ENCODE results near the gene SIN3B.

The SIN3B gene

GRCh38 chr19:16902545-16902944 lies 73.3 kb downstream of the SIN3B start:
- no peak for TF ChIP-seq NFIC (IDR thresholded peaks at IDR 0.05)
- no peak for TF ChIP-seq RAD21 (IDR thresholded peaks at IDR 0.05; ENCODE audit: low read depth)
- TF ChIP-seq EGR1 (IDR thresholded peaks at IDR 0.05), result no peak
- no peak for TF ChIP-seq CREB1 (IDR thresholded peaks at IDR 0.05; ENCODE audit: low read depth)
- TF ChIP-seq EP300 (IDR thresholded peaks at IDR 0.05; ENCODE audit: borderline replicate concordance), result no peak
- no peak for TF ChIP-seq FOXM1 (IDR thresholded peaks at IDR 0.05; ENCODE audit: borderline replicate concordance, low read depth)
- no peak for TF ChIP-seq ZBTB7A (IDR thresholded peaks at IDR 0.05; ENCODE audit: low read depth)
- TF ChIP-seq TCF12 (IDR thresholded peaks at IDR 0.05; ENCODE audit: low read depth), result no peak
- TF ChIP-seq YY1 (IDR thresholded peaks at IDR 0.05; ENCODE audit: low read depth), result no peak
- TF ChIP-seq CEBPB (IDR thresholded peaks at IDR 0.05), result no peak
- TF ChIP-seq REST (IDR thresholded peaks at IDR 0.05; ENCODE audit: low read depth), result no peak
- no peak for TF ChIP-seq TEAD4 (IDR thresholded peaks at IDR 0.05)

- TF ChIP-seq, protein P1, sequence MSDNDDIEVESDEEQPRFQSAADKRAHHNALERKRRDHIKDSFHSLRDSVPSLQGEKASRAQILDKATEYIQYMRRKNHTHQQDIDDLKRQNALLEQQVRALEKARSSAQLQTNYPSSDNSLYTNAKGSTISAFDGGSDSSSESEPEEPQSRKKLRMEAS (IDR thresholded peaks at IDR 0.05), result no peak
- TF ChIP-seq RAD21 (IDR thresholded peaks at IDR 0.05; ENCODE audit: low read depth), result no peak
- TF ChIP-seq USF1 (IDR thresholded peaks at IDR 0.05), result no peak
- no peak for TF ChIP-seq CEBPB (IDR thresholded peaks at IDR 0.05)
- TF ChIP-seq NFIC (IDR thresholded peaks at IDR 0.05), result no peak
- no peak for TF ChIP-seq ZBTB7A (IDR thresholded peaks at IDR 0.05; ENCODE audit: low read depth)
- TF ChIP-seq TAF1 (IDR thresholded peaks at IDR 0.05; ENCODE audit: low read depth), result no peak
- no peak for TF ChIP-seq TEAD4 (IDR thresholded peaks at IDR 0.05)
- TF ChIP-seq CREB1 (IDR thresholded peaks at IDR 0.05; ENCODE audit: low read depth), result no peak
- TF ChIP-seq FOXM1 (IDR thresholded peaks at IDR 0.05; ENCODE audit: borderline replicate concordance, low read depth), result no peak
Measured at GRCh38 chr19:16903347-16903746, 74.1 kb downstream of the SIN3B start.

GRCh38 chr19:16904599-16904998 lies 75.4 kb downstream of the SIN3B start:
- TF ChIP-seq TCF12 (IDR thresholded peaks at IDR 0.05; ENCODE audit: low read depth) (no peak), CREB1 (IDR thresholded peaks at IDR 0.05; ENCODE audit: low read depth) (no peak), TEAD4 (IDR thresholded peaks at IDR 0.05) (no peak), TAF1 (IDR thresholded peaks at IDR 0.05; ENCODE audit: low read depth) (no peak), ZBTB7A (IDR thresholded peaks at IDR 0.05; ENCODE audit: low read depth) (no peak), USF1 (IDR thresholded peaks at IDR 0.05) (no peak), EP300 (IDR thresholded peaks at IDR 0.05; ENCODE audit: borderline replicate concordance) (no peak), FOXM1 (IDR thresholded peaks at IDR 0.05; ENCODE audit: borderline replicate concordance, low read depth) (no peak), CEBPB (IDR thresholded peaks at IDR 0.05) (no peak), NFIC (IDR thresholded peaks at IDR 0.05) (no peak), RAD21 (IDR thresholded peaks at IDR 0.05; ENCODE audit: low read depth) (no peak), EGR1 (IDR thresholded peaks at IDR 0.05) (no peak), YY1 (IDR thresholded peaks at IDR 0.05; ENCODE audit: low read depth) (no peak), REST (IDR thresholded peaks at IDR 0.05; ENCODE audit: low read depth) (no peak)
- TF ChIP-seq, protein P1 (IDR thresholded peaks at IDR 0.05), result no peak

DNA sequence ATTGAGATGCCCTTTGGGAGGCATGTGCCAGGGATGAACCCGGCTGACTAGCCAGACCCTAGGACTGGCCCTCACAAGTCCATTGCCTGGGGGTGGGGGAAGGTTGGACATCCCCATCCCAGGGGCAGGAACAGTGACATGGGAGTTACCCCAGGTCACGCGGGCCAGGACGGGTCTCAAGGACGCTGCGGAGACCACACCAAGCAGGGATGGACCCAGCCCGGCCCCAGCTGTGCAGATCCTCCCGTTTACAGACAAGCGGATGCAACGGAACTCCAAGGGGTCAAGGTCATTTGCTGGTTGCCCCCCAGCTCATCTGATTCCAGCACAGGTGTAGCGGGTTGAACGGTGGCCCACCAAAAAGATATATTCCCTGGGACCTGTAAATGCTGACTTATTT lies 79.6 kb downstream of the SIN3B start:
- TF ChIP-seq FOXM1 (IDR thresholded peaks at IDR 0.05; ENCODE audit: borderline replicate concordance, low read depth) (no peak), YY1 (IDR thresholded peaks at IDR 0.05; ENCODE audit: low read depth) (no peak), CREB1 (IDR thresholded peaks at IDR 0.05; ENCODE audit: low read depth) (no peak), TEAD4 (IDR thresholded peaks at IDR 0.05) (no peak), TCF12 (IDR thresholded peaks at IDR 0.05; ENCODE audit: low read depth) (no peak), CEBPB (IDR thresholded peaks at IDR 0.05) (no peak), REST (IDR thresholded peaks at IDR 0.05; ENCODE audit: low read depth) (no peak), USF1 (IDR thresholded peaks at IDR 0.05) (no peak), EP300 (IDR thresholded peaks at IDR 0.05; ENCODE audit: borderline replicate concordance) (no peak), RAD21 (IDR thresholded peaks at IDR 0.05; ENCODE audit: low read depth) (no peak), TAF1 (IDR thresholded peaks at IDR 0.05; ENCODE audit: low read depth) (no peak), NFIC (IDR thresholded peaks at IDR 0.05) (no peak), ZBTB7A (IDR thresholded peaks at IDR 0.05; ENCODE audit: low read depth) (no peak), EGR1 (IDR thresholded peaks at IDR 0.05) (no peak)
- TF ChIP-seq, protein P1 (IDR thresholded peaks at IDR 0.05), result no peak

Measured in Ishikawa (cell line).